HL-60 (cell line): ENCODE results near the gene EYS.

Source experiments
- DNase-seq, 2 experiments: peaks; one replicate each; pipeline ENCODE4 v3.0.0-alpha.2; 2010 to 2020; ENCODE audit warnings: low read depth in 1 of 2, low spot score in 1 of 2
- H3K27ac ChIP-seq: fragments of 250-450 bp; sonication (Bioruptor Pico); replicated peaks from 2 replicates; pipeline ENCODE4 v1.5.1; 2020; ENCODE audit warnings: mild to moderate bottlenecking, moderate library complexity
- H3K27me3 ChIP-seq: fragments of 250-450 bp; sonication (Bioruptor Pico); 2 replicates; pipeline ENCODE4 v1.5.1; 2021; ENCODE audit warnings: mild to moderate bottlenecking, moderate library complexity; ENCODE audit not compliant: insufficient read depth, poor library complexity, severe bottlenecking
- H3K4me3 ChIP-seq: replicated peaks from 2 replicates; pipeline ENCODE4 v1.5.1; 2011; ENCODE audit warnings: mild to moderate bottlenecking, control low read depth, low read length; ENCODE audit not compliant: insufficient read depth
- GABPA ChIP-seq: IDR thresholded peaks from 2 replicates; pipeline ENCODE4 v1.6.1; 2012; ENCODE audit warnings: low read depth
- POLR2AphosphoS5 ChIP-seq: IDR thresholded peaks from 2 replicates; pipeline ENCODE4 v1.6.1; 2012; ENCODE audit warnings: low read depth
- SPI1 ChIP-seq: IDR thresholded peaks from 2 replicates; pipeline ENCODE4 v1.6.1; 2012; ENCODE audit warnings: low read depth, mild to moderate bottlenecking, borderline replicate concordance
- TF ChIP-seq, protein P1 (sequence below): IDR thresholded peaks from one replicate; pipeline ENCODE4 v1.5.1; 2011; ENCODE audit warnings: low read length, control low read depth, inconsistent platforms; ENCODE audit not compliant: insufficient read depth
- TF ChIP-seq, protein P2 (sequence below): IDR thresholded peaks from 2 replicates; pipeline ENCODE4 v1.6.1; 2012; ENCODE audit warnings: low read depth; ENCODE audit not compliant: insufficient replicate concordance

EYS gene

DNA sequence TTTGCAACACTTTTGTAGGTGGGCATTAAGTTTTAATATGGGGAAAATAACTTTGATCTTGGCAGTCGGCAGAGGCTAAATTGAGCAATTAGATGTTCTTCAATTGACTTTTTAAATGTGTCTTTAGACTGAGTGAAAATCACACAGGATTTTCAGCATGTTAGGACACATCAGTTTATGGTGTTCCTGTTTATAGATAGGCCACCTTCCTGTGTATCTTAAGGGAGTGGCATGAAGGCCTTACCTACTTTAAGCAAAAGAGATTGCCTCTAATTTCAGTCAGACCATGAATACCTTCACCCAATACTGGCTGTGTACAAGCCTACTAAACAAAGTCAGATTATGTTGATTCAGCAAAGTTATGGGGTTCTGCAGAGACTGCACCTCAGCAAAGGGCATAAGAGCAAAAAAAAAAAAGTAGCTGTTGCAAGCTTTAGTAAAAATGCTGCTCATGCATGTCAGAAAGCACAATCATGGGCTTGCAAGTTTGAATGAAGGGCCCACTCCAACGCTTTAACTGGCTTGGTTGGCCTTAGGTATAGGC is 1223.0 kb downstream of the EYS start:
- no peaks in the 10 kb centered on the region for H3K27me3 ChIP-seq
- H3K4me3 ChIP-seq: no peak overlapping the region
- no peak for DNase-seq
- TF ChIP-seq SPI1 (no peak), POLR2AphosphoS5 (no peak), GABPA (no peak)
- TF ChIP-seq, protein P1, sequence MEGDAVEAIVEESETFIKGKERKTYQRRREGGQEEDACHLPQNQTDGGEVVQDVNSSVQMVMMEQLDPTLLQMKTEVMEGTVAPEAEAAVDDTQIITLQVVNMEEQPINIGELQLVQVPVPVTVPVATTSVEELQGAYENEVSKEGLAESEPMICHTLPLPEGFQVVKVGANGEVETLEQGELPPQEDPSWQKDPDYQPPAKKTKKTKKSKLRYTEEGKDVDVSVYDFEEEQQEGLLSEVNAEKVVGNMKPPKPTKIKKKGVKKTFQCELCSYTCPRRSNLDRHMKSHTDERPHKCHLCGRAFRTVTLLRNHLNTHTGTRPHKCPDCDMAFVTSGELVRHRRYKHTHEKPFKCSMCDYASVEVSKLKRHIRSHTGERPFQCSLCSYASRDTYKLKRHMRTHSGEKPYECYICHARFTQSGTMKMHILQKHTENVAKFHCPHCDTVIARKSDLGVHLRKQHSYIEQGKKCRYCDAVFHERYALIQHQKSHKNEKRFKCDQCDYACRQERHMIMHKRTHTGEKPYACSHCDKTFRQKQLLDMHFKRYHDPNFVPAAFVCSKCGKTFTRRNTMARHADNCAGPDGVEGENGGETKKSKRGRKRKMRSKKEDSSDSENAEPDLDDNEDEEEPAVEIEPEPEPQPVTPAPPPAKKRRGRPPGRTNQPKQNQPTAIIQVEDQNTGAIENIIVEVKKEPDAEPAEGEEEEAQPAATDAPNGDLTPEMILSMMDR: no peak
- TF ChIP-seq, protein P2, sequence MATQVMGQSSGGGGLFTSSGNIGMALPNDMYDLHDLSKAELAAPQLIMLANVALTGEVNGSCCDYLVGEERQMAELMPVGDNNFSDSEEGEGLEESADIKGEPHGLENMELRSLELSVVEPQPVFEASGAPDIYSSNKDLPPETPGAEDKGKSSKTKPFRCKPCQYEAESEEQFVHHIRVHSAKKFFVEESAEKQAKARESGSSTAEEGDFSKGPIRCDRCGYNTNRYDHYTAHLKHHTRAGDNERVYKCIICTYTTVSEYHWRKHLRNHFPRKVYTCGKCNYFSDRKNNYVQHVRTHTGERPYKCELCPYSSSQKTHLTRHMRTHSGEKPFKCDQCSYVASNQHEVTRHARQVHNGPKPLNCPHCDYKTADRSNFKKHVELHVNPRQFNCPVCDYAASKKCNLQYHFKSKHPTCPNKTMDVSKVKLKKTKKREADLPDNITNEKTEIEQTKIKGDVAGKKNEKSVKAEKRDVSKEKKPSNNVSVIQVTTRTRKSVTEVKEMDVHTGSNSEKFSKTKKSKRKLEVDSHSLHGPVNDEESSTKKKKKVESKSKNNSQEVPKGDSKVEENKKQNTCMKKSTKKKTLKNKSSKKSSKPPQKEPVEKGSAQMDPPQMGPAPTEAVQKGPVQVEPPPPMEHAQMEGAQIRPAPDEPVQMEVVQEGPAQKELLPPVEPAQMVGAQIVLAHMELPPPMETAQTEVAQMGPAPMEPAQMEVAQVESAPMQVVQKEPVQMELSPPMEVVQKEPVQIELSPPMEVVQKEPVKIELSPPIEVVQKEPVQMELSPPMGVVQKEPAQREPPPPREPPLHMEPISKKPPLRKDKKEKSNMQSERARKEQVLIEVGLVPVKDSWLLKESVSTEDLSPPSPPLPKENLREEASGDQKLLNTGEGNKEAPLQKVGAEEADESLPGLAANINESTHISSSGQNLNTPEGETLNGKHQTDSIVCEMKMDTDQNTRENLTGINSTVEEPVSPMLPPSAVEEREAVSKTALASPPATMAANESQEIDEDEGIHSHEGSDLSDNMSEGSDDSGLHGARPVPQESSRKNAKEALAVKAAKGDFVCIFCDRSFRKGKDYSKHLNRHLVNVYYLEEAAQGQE: no peak
- no peak overlapping the region for H3K27ac ChIP-seq

DNA sequence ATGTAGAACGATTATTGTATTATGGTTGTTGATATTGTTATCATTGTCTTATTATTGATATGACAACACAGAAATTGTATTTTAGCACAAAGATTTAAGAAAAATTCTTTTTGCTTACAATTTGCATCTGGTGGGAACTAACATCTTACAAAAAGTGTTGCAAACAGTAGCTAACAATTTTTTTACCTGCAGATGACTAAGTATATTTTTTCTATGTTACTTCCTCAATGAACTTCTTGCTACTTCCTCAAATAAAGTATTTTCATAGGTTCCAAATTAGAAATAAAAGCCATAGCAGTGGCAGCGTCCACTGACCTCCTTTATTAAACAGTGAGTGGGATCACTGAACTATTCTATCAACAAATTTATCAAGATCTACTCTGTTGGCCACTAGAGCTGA is 1224.4 kb downstream of the EYS start:
- no peaks in the 10 kb centered on the region for H3K27me3 ChIP-seq
- H3K4me3 ChIP-seq: no peak overlapping the region
- TF ChIP-seq GABPA (no peak), SPI1 (no peak; the same call in 1 of the 2 replicates), POLR2AphosphoS5 (no peak)
- TF ChIP-seq, protein P2: no peak
- TF ChIP-seq, protein P1: no peak
- DNase-seq: no peak
- H3K27ac ChIP-seq: no peak overlapping the region

DNA sequence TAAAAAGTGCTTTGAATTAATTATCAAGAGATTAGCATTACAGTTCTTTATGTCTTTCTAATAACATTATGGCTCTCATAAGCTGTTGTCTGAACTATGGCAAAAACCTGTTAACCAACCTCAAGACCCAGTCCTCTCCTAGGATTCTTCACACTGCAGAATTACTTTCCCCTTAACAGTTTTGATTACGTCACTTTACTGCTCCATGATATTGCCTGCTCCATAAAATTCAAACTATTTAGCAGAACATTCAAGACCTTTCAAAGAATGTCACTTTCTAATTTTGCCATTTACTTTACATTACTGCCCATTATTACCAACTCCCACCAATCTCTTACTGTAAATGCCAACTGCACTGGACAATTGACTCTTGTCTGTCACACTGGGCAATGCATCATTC is 1227.9 kb downstream of the EYS start:
- no peak for DNase-seq
- no peak overlapping the region for H3K27ac ChIP-seq
- H3K4me3 ChIP-seq: no peak overlapping the region
- H3K27me3 ChIP-seq: no peaks in the 10 kb centered on the region
- TF ChIP-seq, protein P1: no peak
- TF ChIP-seq GABPA (no peak), POLR2AphosphoS5 (no peak), SPI1 (no peak)
- TF ChIP-seq, protein P2: no peak
